ENCODE results near the gene TEKT3.

GRCh38 chr17:15256689-15257088, 84.7 kb downstream of the TEKT3 start:
- TF ChIP-seq ZNF629 (tag by site-specific recombination; IDR thresholded peaks at IDR 0.05) (no peak), CTCF (tag by site-specific recombination; IDR thresholded peaks at IDR 0.05) (no peak), ZBTB1 (tag by site-specific recombination; IDR thresholded peaks at IDR 0.05) (no peak), ZNF311 (tag by site-specific recombination; IDR thresholded peaks at IDR 0.05; ENCODE audit: borderline replicate concordance) (no peak), BCL11A (tag by site-specific recombination; IDR thresholded peaks at IDR 0.05; ENCODE audit: low read depth) (no peak), TSHZ1 (tag by site-specific recombination; IDR thresholded peaks at IDR 0.05; ENCODE audit: borderline replicate concordance) (no peak), ZNF132 (tag by site-specific recombination; IDR thresholded peaks at IDR 0.05; ENCODE audit: borderline replicate concordance) (no peak), HOXA7 (CRISPR knock-in tag; IDR thresholded peaks at IDR 0.05; ENCODE audit: borderline replicate concordance) (no peak)
